Forelimb muscle (tissue), 1 donor: ENCODE data around the gene FGFR4. TPM values are rescaled to one million over a fixed set of nuclear protein-coding genes. Genes with fewer than 3 reads are reported as not detected.
"Not testable (repeated sequence)": the region's sequence is repeated elsewhere in the genome, so short reads cannot be mapped to it uniquely, and the experiment has no call there.

Source experiments
- DNase-seq: peaks from one replicate; pipeline ENCODE4 v3.0.0-alpha.2; 2013; ENCODE audit warnings: low read depth
- polyA plus RNA-seq: library from polyadenylated mRNA; unstranded; fragments of 120-200 nt; gene quantifications from one replicate; pipeline ENCODE4 v1.2.1, GENCODE V29; 2013; ENCODE audit not compliant: insufficient read length

FGFR4 gene
- polyA plus RNA-seq, result 178 TPM

GRCh38 chr5:177086654-177087397 lies at the start of gene FGFR4:
FGFR4 (plus strand) TSS chr5:177086915; CDS start chr5:177089603, 2,688 bp downstream.
- DNase-seq, result no peak

GRCh38 chr5:177036921-177037320 lies 49.8 kb upstream of the FGFR4 start:
- no peak for DNase-seq

- no peak for DNase-seq
These were observed 45.8 kb upstream of the FGFR4 start for GRCh38 chr5:177040814-177041420.

- no peak for DNase-seq
These were observed 44.8 kb upstream of the FGFR4 start for GRCh38 chr5:177041936-177042335.

GRCh38 chr5:177043114-177043513 lies 43.6 kb upstream of the FGFR4 start:
- no peak for DNase-seq

GRCh38 chr5:177043958-177044357 lies 42.8 kb upstream of the FGFR4 start:
- no peak for DNase-seq

- no peak for DNase-seq
These were observed 42.1 kb upstream of the FGFR4 start for GRCh38 chr5:177044641-177045040.

GRCh38 chr5:177045631-177046030 lies 41.1 kb upstream of the FGFR4 start:
- DNase-seq, result no peak

GRCh38 chr5:177048531-177048930 lies 38.2 kb upstream of the FGFR4 start:
- not testable (repeated sequence) for DNase-seq

GRCh38 chr5:177049285-177049684 lies 37.4 kb upstream of the FGFR4 start:
- no peak for DNase-seq

- no peak for DNase-seq
These were observed 22.0 kb upstream of the FGFR4 start for GRCh38 chr5:177064500-177065277.

GRCh38 chr5:177065491-177065890 lies 21.2 kb upstream of the FGFR4 start:
- DNase-seq, result no peak

- no peak for DNase-seq
These were observed 20.5 kb upstream of the FGFR4 start for GRCh38 chr5:177066224-177066623.

GRCh38 chr5:177067503-177067902 lies 19.2 kb upstream of the FGFR4 start:
- DNase-seq, result no peak

- DNase-seq, result no peak
These were observed 16.1 kb upstream of the FGFR4 start for GRCh38 chr5:177070536-177071191.

- peak; percentile 80 for DNase-seq
These were observed 14.9 kb upstream of the FGFR4 start for GRCh38 chr5:177071666-177072385.

- no peak for DNase-seq
These were observed 9.4 kb upstream of the FGFR4 start for GRCh38 chr5:177077335-177077734.

- DNase-seq, result no peak
These were observed 7.1 kb upstream of the FGFR4 start for GRCh38 chr5:177079606-177080005.

- DNase-seq, result no peak
These were observed 6.5 kb upstream of the FGFR4 start for GRCh38 chr5:177080265-177080664.

GRCh38 chr5:177081859-177082258 lies 4.9 kb upstream of the FGFR4 start:
- DNase-seq, result no peak

- DNase-seq, result no peak
These were observed 3.4 kb upstream of the FGFR4 start for GRCh38 chr5:177083357-177083756.
